Adrenal gland (tissue), 12 donors: ENCODE data around the gene HYAL1. TPM values are rescaled to one million over a fixed set of nuclear protein-coding genes. Genes with fewer than 3 reads are reported as not detected.

Experiments
- DNase-seq, 7 donors: peaks; one replicate each; pipeline ENCODE4 v3.0.0-alpha.2; 2019 to 2020
- H3K27ac ChIP-seq, 5 donors: fragments of 200-600 bp; sonication (generic) in 4 of 5; 1 replicate in 3 of 5; 2 replicates in 2 of 5; pipeline versions ENCODE4 v1.5.1 to v1.8.0; 2016 to 2020; ENCODE audit warnings: mild to moderate bottlenecking in 1 of 5
- H3K27me3 ChIP-seq: fragments of 200-600 bp; 2 replicates; pipeline ENCODE4 v1.8.0; 2021
- H3K36me3 ChIP-seq, 2 donors: fragments of 200-600 bp; replicated peaks in 1 of 2; 1 replicate in 1 of 2; 2 replicates in 1 of 2; pipeline versions ENCODE4 v1.5.1 to v1.8.0; 2018 to 2022
- H3K4me1 ChIP-seq, 2 donors: fragments of 200-600 bp; replicated peaks in 1 of 2; 1 replicate in 1 of 2; 2 replicates in 1 of 2; pipeline versions ENCODE4 v1.5.1 to v1.8.0; 2018 to 2021
- H3K4me3 ChIP-seq, 4 donors: fragments of 200-600 bp; sonication (generic) in 3 of 4; one replicate each; pipeline ENCODE4 v1.5.1; 2016 to 2018
- H3K9me3 ChIP-seq, 3 donors: fragments of 200-600 bp; sonication (generic) in 1 of 3; replicated peaks in 1 of 3; 1 replicate in 2 of 3; 2 replicates in 1 of 3; pipeline versions ENCODE4 v1.5.1 to v1.8.0; 2016 to 2021
- POLR2A ChIP-seq, 2 donors: fragments of 450-650 bp; IDR thresholded peaks; one replicate each; pipeline ENCODE4 v1.6.1; 2017; ENCODE audit warnings: antibody characterized with exemption in 2 of 2, mild to moderate bottlenecking in 2 of 2, moderate library complexity in 1 of 2
- WGBS, 4 donors: extraction: QIAGEN DNeasy Blood & Tissue Kit in 2 of 4; methylation state at CpG; one replicate each; pipeline versions ENCODE4 v1.1.5 to v1.1.7; 2013 to 2017; 5-methylcytosine and 5-hydroxymethylcytosine counted together
- intact Hi-C, 2 donors: fragments of 100-400 bp; cut with DNase I; formaldehyde crosslinking; loops; one replicate each; pipeline versions ENCODE4 v1.14.1 to v1.15.0; 2022 to 2023
- polyA plus RNA-seq, 3 donors: library from polyadenylated mRNA; stranded (reverse); fragments of 200-250 nt in 2 of 3; fragments of 350-450 nt in 1 of 3; fragmentation: Illumina TruSeq in 1 of 3; extraction: RNeasy Lipid Tissue Mini Kit (QIAGEN cat#74804) in 1 of 3; gene quantifications; one replicate each; pipeline ENCODE4 v1.2.3, GENCODE V29; 2013 to 2014
- total RNA-seq, 9 donors: library from RNA; depleted of rRNA in 4 of 9; stranded (reverse); fragments of >200 nt in 4 of 9; fragments of 120-200 nt in 1 of 9; fragmentation: NEBNext Ultra II Directional in 1 of 9; extraction: Animal tissue kit (Norgen Biotek cat#: 25700) in 1 of 9; gene quantifications; one replicate each; pipeline versions ENCODE4 v1.1.0 to v1.2.4, GENCODE V29; 2013 to 2023
- TF ChIP-seq, protein P1 (sequence below), 6 experiments: fragments of 450-650 bp in 4 of 6; fragments of 200-600 bp in 2 of 6; sonication (generic) in 1 of 6; IDR thresholded peaks; 1 replicate in 5 of 6; 2 replicates in 1 of 6; pipeline versions ENCODE4 v1.5.1 to v1.8.0; 2016 to 2021; ENCODE audit warnings: antibody characterized with exemption in 6 of 6, mild to moderate bottlenecking in 2 of 6, moderate library complexity in 1 of 6
- donor health status: healthy with polysubstance abuse.
- donor health status: Bipolar disorder and iron deficiency.
- donor health status: DM: yes; HTN: yes; CAD: no.
- donor health status: DM: no; HTN: no; CAD: no.
- donor health status: DM: no; HTN: no; CAD: no.
- donor health status: DM: yes; HTN: yes; CAD: no.

Gene HYAL1
- total and polyA plus RNA-seq, 12 donors = 3.2 to 50.5 (median 28.2) TPM

DNA sequence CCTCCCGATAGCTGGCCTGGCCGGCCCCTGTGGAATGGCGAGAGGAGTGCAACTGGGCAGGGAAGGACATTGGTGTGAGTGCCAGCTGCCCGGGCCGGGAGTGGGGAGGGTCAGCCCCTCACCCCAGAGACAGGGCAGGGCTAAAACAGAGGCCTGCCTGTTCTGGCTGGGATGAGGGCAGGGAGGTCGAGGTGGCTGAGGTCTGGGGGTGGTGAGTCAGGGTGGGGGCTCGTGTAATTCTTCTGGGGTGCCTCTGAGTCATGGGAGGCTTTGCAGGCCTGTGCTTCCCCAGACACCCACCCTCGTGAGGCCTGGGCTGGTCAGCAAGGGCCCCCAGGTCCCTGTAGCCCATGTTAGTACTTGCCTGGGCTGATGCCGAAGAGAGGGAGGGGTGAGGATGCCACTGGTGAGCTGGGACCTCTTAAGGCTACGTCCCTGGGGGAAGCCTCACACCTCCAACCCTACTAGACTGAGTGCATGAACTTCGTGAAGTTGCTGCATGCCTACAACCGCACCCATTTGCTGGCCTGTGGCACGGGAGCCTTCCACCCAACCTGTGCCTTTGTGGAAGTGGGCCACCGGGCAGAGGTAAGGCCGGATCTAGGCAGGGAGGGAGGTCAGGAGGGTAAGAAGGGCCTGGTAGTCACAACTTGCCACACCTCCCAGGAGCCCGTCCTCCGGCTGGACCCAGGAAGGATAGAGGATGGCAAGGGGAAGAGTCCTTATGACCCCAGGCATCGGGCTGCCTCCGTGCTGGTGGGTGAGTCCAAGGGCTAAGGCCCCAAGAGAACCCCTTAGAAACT, 32.8 kb downstream of the HYAL1 start:
- TF ChIP-seq, protein P1, sequence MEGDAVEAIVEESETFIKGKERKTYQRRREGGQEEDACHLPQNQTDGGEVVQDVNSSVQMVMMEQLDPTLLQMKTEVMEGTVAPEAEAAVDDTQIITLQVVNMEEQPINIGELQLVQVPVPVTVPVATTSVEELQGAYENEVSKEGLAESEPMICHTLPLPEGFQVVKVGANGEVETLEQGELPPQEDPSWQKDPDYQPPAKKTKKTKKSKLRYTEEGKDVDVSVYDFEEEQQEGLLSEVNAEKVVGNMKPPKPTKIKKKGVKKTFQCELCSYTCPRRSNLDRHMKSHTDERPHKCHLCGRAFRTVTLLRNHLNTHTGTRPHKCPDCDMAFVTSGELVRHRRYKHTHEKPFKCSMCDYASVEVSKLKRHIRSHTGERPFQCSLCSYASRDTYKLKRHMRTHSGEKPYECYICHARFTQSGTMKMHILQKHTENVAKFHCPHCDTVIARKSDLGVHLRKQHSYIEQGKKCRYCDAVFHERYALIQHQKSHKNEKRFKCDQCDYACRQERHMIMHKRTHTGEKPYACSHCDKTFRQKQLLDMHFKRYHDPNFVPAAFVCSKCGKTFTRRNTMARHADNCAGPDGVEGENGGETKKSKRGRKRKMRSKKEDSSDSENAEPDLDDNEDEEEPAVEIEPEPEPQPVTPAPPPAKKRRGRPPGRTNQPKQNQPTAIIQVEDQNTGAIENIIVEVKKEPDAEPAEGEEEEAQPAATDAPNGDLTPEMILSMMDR (IDR thresholded peaks at IDR 0.05) = no peak
- TF ChIP-seq POLR2A (IDR thresholded peaks at IDR 0.05) = no peak
- H3K9me3 ChIP-seq = no peaks in the 10 kb centered on the region
- 41 to 55% (median 48%) methylated on average over 15 to 19 of the region's 19 CpGs for WGBS, 4 donors
- peaks cover 47 to 59% of the 10 kb centered on the region in 2 donors for H3K4me1 ChIP-seq
- peak in 1 of 7 donors; percentile 50 for DNase-seq
- peaks cover 0 to 19% of the 10 kb centered on the region in 2 donors for H3K36me3 ChIP-seq
- H3K27me3 ChIP-seq = peaks cover 4% of the 10 kb centered on the region
- intact Hi-C loops = loop anchor here (5.0 to 10.0 kb wide), 4 partner anchors 38 to 146 kb away; partner anchors contain the start of gene HYAL2 (in 1 of the 2)
- H3K27ac ChIP-seq = peak overlapping the region; percentile 70 to 97 (median 89)
- H3K4me3 ChIP-seq = peak overlapping the region in 2 of 4 donors; percentile 19 to 37

DNA sequence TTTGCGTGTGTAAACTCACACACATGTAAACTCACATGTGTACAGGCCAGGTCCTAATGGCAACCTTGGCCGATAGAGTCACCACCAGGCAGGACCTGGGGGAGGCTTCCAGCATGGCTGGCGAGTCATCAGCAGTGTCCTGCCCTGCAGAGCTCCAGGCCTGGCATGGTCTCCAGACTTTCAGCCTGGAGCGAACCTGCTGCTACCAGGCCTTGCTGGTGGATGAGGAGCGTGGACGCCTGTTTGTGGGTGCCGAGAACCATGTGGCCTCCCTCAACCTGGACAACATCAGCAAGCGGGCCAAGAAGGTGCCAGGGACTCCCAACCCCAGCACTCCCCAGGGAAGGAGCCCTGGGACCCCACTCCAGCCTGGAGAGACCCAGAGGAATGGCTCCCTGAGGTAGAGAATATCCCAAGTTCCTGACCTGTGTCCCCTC, 33.4 kb downstream of the HYAL1 start:
- intact Hi-C loops = loop anchor here (5.0 to 10.0 kb wide), 4 partner anchors 38 to 145 kb away; partner anchors contain the start of gene HYAL2 (in 1 of the 2)
- Histone ChIP-seq H3K4me3 (peak overlapping the region in 2 of 4 donors; percentile 19 to 37), H3K4me1 (peaks cover 54 to 63% of the 10 kb centered on the region in 2 donors), H3K9me3 (no peaks in the 10 kb centered on the region), H3K36me3 (peaks cover 0 to 14% of the 10 kb centered on the region in 2 donors), H3K27ac (peak overlapping the region; percentile 83 to 97 (median 89)), H3K27me3 (peaks cover under 1% of the 10 kb centered on the region)
- WGBS, 4 donors = 41 to 56% (median 44%) methylated on average over 7 to 8 of the region's 8 CpGs; no CpG with 5 or more reads in 1 of the 4 donors
- TF ChIP-seq POLR2A (IDR thresholded peaks at IDR 0.05) = no peak
- TF ChIP-seq, protein P1 (IDR thresholded peaks at IDR 0.05) = no peak
- DNase-seq = peak in 4 of 7 donors; percentile 49 to 65 (median 60)

DNA sequence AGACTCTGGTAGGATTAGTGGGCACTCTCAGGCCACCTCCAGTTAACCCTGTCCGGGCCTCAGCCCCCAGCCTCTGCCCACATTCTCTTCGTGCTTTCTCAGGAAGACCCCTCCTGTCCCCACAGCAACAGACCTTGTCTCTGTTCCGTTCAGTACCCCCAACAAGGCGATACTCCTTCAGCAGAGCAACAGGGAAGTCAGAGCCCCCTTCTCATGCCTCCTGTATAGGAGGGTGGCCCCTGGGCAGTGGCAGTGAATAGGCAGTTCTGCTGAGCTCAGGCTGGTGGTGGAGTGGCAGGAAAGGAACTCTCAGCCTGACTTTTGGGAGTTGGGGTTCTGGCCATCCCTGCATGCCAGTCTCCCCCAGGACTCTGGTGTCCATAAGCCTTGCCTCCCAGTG, 33.9 kb downstream of the HYAL1 start:
- intact Hi-C loops = no loop called here
- H3K9me3 ChIP-seq = no peaks in the 10 kb centered on the region
- H3K27me3 ChIP-seq = no peaks in the 10 kb centered on the region
- 37 to 48% (median 46%) methylated on average over 2 to 4 of the region's 4 CpGs for WGBS, 4 donors
- TF ChIP-seq, protein P1 (IDR thresholded peaks at IDR 0.05) = no peak
- no peak for TF ChIP-seq POLR2A (IDR thresholded peaks at IDR 0.05)
- H3K4me1 ChIP-seq = peaks cover 59 to 63% of the 10 kb centered on the region in 2 donors
- H3K4me3 ChIP-seq = peak overlapping the region in 2 of 4 donors; percentile 19 to 37
- peaks cover 0 to 9% of the 10 kb centered on the region in 2 donors for H3K36me3 ChIP-seq
- DNase-seq = no peak
- peak overlapping the region; percentile 83 to 97 (median 89) for H3K27ac ChIP-seq

DNA sequence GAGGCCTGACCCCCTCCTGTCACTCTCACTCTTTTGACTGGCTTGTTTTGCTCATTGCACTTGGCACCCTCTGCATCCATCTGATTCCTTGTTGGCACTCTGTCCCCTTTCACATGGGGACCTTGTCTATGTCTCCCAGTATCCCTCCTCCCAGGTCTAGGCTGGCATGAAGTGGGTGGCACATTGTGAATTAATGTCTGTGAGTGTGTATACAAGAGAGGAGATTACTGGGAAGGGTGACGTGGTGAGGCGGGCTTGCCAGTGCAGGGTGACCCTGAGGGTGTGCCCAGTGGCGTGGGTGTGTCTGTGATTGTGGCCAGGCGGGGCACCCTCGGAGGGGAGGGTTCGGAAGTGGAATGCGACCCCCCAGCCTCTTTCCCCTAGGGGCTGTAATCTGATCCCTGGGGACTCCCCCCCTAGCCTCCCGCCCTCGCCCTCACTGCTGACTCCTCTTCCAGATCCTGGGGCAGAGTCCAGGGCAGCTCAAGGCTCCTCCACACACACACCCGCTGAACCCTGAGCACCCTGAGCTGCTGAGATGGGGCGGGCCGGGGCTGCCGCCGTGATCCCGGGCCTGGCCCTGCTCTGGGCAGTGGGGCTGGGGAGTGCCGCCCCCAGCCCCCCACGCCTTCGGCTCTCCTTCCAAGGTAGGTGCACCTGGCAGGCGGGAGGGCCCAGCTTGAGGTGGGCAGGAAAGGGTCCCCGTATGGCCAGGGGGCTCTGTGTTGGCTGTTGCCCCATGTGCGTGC, 34.5 kb downstream of the HYAL1 start, which contains the start of gene SEMA3B:
Gene SEMA3B (plus strand): TSS at position 445 of the 749 bp plus-strand sequence. CDS start 94 bp downstream, at position 539.
- peak; percentile 90 to 97 (median 95) for DNase-seq
- H3K36me3 ChIP-seq = peaks cover 0 to 6% of the 10 kb centered on the region in 2 donors
- no peaks in the 10 kb centered on the region for H3K27me3 ChIP-seq
- peaks cover 64 to 65% of the 10 kb centered on the region in 2 donors for H3K4me1 ChIP-seq
- H3K9me3 ChIP-seq = no peaks in the 10 kb centered on the region
- WGBS, 4 donors = 27 to 48% (median 37%) methylated on average over 11 to 21 of the region's 21 CpGs
- H3K4me3 ChIP-seq = peak within 1 kb of the TSS in 2 of 4 donors; percentile 19 to 37
- peak; percentile 72 to 87 for TF ChIP-seq POLR2A (IDR thresholded peaks at IDR 0.05)
- TF ChIP-seq, protein P1 (IDR thresholded peaks at IDR 0.05) = no peak
- intact Hi-C loops = no loop called here
- H3K27ac ChIP-seq = peak within 1 kb of the TSS; percentile 83 to 97 (median 89)
